Kidney epithelial cell (primary cell): ENCODE results near the gene TAGLN2. TPM values are rescaled to one million over a fixed set of nuclear protein-coding genes. Genes with fewer than 3 reads are reported as not detected.

ENCODE experiments used
- total RNA-seq: library from RNA; depleted of rRNA; stranded (reverse); fragments of >200 nt; gene quantifications from 2 replicates; pipeline ENCODE4 v1.2.3, GENCODE V29; 2015

Gene TAGLN2
- total RNA-seq, 1 donor from 2014 or later = 719 TPM

Other genes with a start within 250 kb of the TAGLN2 start
- not detected in 2 replicates for gene CRP, start 210.9 kb downstream of the TAGLN2 start, total RNA-seq
- 67.3 and 73.0 TPM in 2 replicates for gene DUSP23, start 144.5 kb downstream of the TAGLN2 start, total RNA-seq
- gene FCRL6, start 123.1 kb downstream of the TAGLN2 start, total RNA-seq = not detected in 2 replicates
- 0.04 and 0.14 TPM in 2 replicates for gene SLAMF8, start 98.6 kb downstream of the TAGLN2 start, total RNA-seq
- gene VSIG8, start 62.9 kb downstream of the TAGLN2 start, total RNA-seq = 0.07 TPM in 1 of 2 replicates, not detected in the other
- gene CFAP45, start 25.3 kb downstream of the TAGLN2 start, total RNA-seq = 0.21 and 2.0 TPM in 2 replicates
- gene IGSF9, start 20.1 kb upstream of the TAGLN2 start, total RNA-seq = 1.7 and 1.9 TPM in 2 replicates
- not detected in 2 replicates for gene SLAMF9, start 28.7 kb upstream of the TAGLN2 start, total RNA-seq
- 5.3 and 5.5 TPM in 2 replicates for gene PIGM, start 106.5 kb upstream of the TAGLN2 start, total RNA-seq
- 0.04 TPM in 1 of 2 replicates, not detected in the other for gene KCNJ10, start 144.7 kb upstream of the TAGLN2 start, total RNA-seq
- gene KCNJ9, start 156.0 kb upstream of the TAGLN2 start, total RNA-seq = not detected in 2 replicates
- gene IGSF8, start 173.1 kb upstream of the TAGLN2 start, total RNA-seq = 32.9 and 44.3 TPM in 2 replicates
- gene ATP1A2, start 190.3 kb upstream of the TAGLN2 start, total RNA-seq = 0.04 and 0.07 TPM in 2 replicates
- gene ATP1A4, start 226.1 kb upstream of the TAGLN2 start, total RNA-seq = not detected in 2 replicates